ENCODE data around the gene TRHDE. TPM values are rescaled to one million over a fixed set of nuclear protein-coding genes. Genes with fewer than 3 reads are reported as not detected.
A peak's percentile ranks its signal among the peaks of the same experiment; 100 is the strongest.

TRHDE gene
- total RNA-seq, 1 experiment from 2014 or later, result 24.5 TPM

DNA sequence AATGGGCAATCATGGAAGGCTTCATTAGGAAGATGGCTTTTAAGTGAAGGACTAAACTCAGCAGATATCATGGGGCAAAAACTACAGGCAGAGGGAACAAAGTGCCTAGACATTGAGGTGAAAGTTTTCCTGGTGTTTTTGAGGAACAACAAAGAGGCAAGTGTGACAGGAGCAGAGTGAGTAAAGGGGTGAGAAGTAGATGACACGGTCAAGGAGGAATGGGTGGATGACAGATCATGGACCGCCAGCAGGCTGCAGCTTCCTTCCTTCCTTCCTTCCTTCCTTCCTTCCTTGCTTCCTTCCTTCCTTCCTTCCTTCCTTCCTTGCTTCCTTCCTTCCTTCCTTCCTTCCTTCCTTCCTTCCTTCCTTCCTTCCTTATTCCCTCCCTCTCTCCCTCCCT, 108.3 kb downstream of the TRHDE start:
- Histone ChIP-seq H3K4me3 (ENCODE audit: low read depth, low read length, poor library complexity, severe bottlenecking) (no peak overlapping the region), H3K4me1 (ENCODE audit: insufficient read depth, low read length, poor library complexity, severe bottlenecking) (peaks cover 33% of the 10 kb centered on the region), H3K36me3 (ENCODE audit: insufficient read depth, low read length, poor library complexity, severe bottlenecking) (no peaks in the 10 kb centered on the region), H3K27me3 (replicated peaks; ENCODE audit: insufficient read depth, low read depth, low read length, poor library complexity) (no peaks in the 10 kb centered on the region), H3K27ac (ENCODE audit: low read depth, low read length, poor library complexity, severe bottlenecking) (peak overlapping the region; percentile 82), H3K9me3 (ENCODE audit: low read depth, low read length, poor library complexity, severe bottlenecking) (no peaks in the 10 kb centered on the region)
- TF ChIP-seq, protein P1, sequence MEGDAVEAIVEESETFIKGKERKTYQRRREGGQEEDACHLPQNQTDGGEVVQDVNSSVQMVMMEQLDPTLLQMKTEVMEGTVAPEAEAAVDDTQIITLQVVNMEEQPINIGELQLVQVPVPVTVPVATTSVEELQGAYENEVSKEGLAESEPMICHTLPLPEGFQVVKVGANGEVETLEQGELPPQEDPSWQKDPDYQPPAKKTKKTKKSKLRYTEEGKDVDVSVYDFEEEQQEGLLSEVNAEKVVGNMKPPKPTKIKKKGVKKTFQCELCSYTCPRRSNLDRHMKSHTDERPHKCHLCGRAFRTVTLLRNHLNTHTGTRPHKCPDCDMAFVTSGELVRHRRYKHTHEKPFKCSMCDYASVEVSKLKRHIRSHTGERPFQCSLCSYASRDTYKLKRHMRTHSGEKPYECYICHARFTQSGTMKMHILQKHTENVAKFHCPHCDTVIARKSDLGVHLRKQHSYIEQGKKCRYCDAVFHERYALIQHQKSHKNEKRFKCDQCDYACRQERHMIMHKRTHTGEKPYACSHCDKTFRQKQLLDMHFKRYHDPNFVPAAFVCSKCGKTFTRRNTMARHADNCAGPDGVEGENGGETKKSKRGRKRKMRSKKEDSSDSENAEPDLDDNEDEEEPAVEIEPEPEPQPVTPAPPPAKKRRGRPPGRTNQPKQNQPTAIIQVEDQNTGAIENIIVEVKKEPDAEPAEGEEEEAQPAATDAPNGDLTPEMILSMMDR (conservative IDR thresholded peaks at IDR 0.05; ENCODE audit: low read depth, low read length), result no peak
- TF ChIP-seq EZH2 (IDR thresholded peaks at IDR 0.05; ENCODE audit: borderline replicate concordance, low read depth, low read length, poor library complexity, severe bottlenecking), result no peak
- POLR2A ChIA-PET (ENCODE audit: low non-redundant PET), result no interaction called here
- DNase-seq (ENCODE audit: low spot score), result peak; percentile 75
- BruUV-seq (replicated peaks), result no TSS peak
- intact Hi-C loops (cut with micrococcal nuclease; ENCODE audit: unreplicated experiment), result loop anchor here (1.0 to 5.0 kb wide), 2 partner anchors 503 to 1937 kb away; no protein-coding TSS in a partner anchor
- CTCF ChIA-PET, result interaction anchor here (0.6 kb wide), 1 partner anchor 366 kb away, joined by 3 read pairs; no protein-coding TSS in a partner anchor

DNA sequence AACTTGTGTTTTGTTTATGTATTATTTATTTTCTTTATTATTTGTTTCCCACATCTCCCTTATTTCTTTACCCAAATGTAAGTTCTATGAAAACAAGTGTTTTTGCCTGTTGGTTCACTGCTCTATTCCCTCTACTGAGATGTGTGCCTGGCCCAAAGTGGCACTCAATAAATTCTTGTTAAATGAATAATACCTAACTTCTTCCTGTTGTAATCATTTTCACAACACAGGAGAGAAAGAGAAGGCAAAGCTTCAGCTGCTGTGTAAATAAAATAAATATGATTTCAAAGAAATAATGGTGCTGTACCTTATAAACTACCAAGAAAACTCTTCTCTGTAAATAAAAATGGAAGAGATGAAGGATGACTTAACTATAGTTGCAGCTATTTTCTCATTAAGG, 116.2 kb downstream of the TRHDE start:
- Histone ChIP-seq H3K4me3 (ENCODE audit: low read depth, low read length, poor library complexity, severe bottlenecking) (no peak overlapping the region), H3K4me1 (ENCODE audit: insufficient read depth, low read length, poor library complexity, severe bottlenecking) (peaks cover 15% of the 10 kb centered on the region), H3K9me3 (ENCODE audit: low read depth, low read length, poor library complexity, severe bottlenecking) (no peaks in the 10 kb centered on the region), H3K27ac (ENCODE audit: low read depth, low read length, poor library complexity, severe bottlenecking) (no peak overlapping the region), H3K36me3 (ENCODE audit: insufficient read depth, low read length, poor library complexity, severe bottlenecking) (no peaks in the 10 kb centered on the region), H3K27me3 (replicated peaks; ENCODE audit: insufficient read depth, low read depth, low read length, poor library complexity) (no peaks in the 10 kb centered on the region)
- POLR2A ChIA-PET (ENCODE audit: low non-redundant PET), result no interaction called here
- DNase-seq (ENCODE audit: low spot score), result no peak
- TF ChIP-seq EZH2 (IDR thresholded peaks at IDR 0.05; ENCODE audit: borderline replicate concordance, low read depth, low read length, poor library complexity, severe bottlenecking), result no peak
- TF ChIP-seq, protein P1 (conservative IDR thresholded peaks at IDR 0.05; ENCODE audit: low read depth, low read length), result no peak
- CTCF ChIA-PET, result no interaction called here
- intact Hi-C loops (cut with micrococcal nuclease; ENCODE audit: unreplicated experiment), result no loop called here
- BruUV-seq (replicated peaks), result TSS peak; percentile 24

DNA sequence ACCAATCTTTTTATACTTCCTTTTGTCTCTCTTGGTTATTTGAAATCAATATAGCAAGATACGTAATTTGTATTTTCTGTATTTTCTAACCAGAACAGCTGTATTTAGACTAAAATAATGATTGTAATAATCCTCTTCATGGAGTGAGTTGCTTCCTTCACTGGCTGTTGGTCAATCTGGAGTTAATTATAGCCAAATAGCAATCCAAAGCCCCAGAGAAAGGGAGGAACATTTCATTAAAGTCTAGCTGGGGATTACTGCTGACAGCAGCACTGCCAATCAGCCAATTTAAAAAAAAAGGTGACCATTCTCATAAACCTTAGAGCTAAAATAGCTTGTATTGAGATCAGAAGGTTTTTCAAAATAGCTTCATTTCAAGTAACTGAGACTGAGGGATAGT, 118.0 kb downstream of the TRHDE start:
- intact Hi-C loops (cut with micrococcal nuclease; ENCODE audit: unreplicated experiment), result no loop called here
- H3K9me3 ChIP-seq (ENCODE audit: low read depth, low read length, poor library complexity, severe bottlenecking), result no peaks in the 10 kb centered on the region
- TF ChIP-seq, protein P1 (conservative IDR thresholded peaks at IDR 0.05; ENCODE audit: low read depth, low read length), result no peak
- TF ChIP-seq EZH2 (IDR thresholded peaks at IDR 0.05; ENCODE audit: borderline replicate concordance, low read depth, low read length, poor library complexity, severe bottlenecking), result no peak
- H3K4me1 ChIP-seq (ENCODE audit: insufficient read depth, low read length, poor library complexity, severe bottlenecking), result peaks cover 15% of the 10 kb centered on the region
- H3K4me3 ChIP-seq (ENCODE audit: low read depth, low read length, poor library complexity, severe bottlenecking), result no peak overlapping the region
- no peaks in the 10 kb centered on the region for H3K36me3 ChIP-seq (ENCODE audit: insufficient read depth, low read length, poor library complexity, severe bottlenecking)
- no peaks in the 10 kb centered on the region for H3K27me3 ChIP-seq (replicated peaks; ENCODE audit: insufficient read depth, low read depth, low read length, poor library complexity)
- POLR2A ChIA-PET (ENCODE audit: low non-redundant PET), result interaction anchor here (0.6 kb wide), 1 partner anchor 59 kb away, joined by 3 read pairs; no protein-coding TSS in a partner anchor
- peak overlapping the region; percentile 49 for H3K27ac ChIP-seq (ENCODE audit: low read depth, low read length, poor library complexity, severe bottlenecking)
- DNase-seq (ENCODE audit: low spot score), result peak; percentile 67
- CTCF ChIA-PET, result no interaction called here
- BruUV-seq (replicated peaks), result no TSS peak
